CD4-positive, alpha-beta T cell (primary cell): ENCODE results near the gene PRR29. TPM values are rescaled to one million over a fixed set of nuclear protein-coding genes. Genes with fewer than 3 reads are reported as not detected.
A peak's percentile ranks its signal among the peaks of the same experiment; 100 is the strongest.

ENCODE experiments used
- ATAC-seq: fragments of 200-7000 bp; cut with Tn5 transposase; one replicate; pipeline ENCODE4 v1.10.0; 2022; ENCODE audit warnings: mild to moderate bottlenecking; ENCODE audit not compliant: poor library complexity
- CTCF ChIA-PET: fragments of 350-600 bp; sonication (Branson Sonifier 250); formaldehyde crosslinking; loops from one replicate; lab custom pipeline; 2021; ENCODE audit warnings: antibody characterized with exemption, inconsistent platforms; lab: Charles Lee
- POLR2A ChIA-PET: fragments of 350-600 bp; sonication (Branson Sonifier 250); formaldehyde crosslinking; loops from one replicate; lab custom pipeline; 2021; ENCODE audit warnings: antibody characterized with exemption, inconsistent platforms; lab: Charles Lee
- DNase-seq, 14 experiments: peaks; one replicate each; pipeline ENCODE4 v3.0.0-alpha.2; 2013 to 2020; ENCODE audit warnings: mixed read lengths in 2 of 14
- H3K27ac ChIP-seq, 2 donors: one replicate each; pipeline versions ENCODE4 v1.5.1 to v1.7.0; 2013; ENCODE audit warnings: low read length in 2 of 2, low read depth in 1 of 2, mild to moderate bottlenecking in 1 of 2
- H3K27me3 ChIP-seq, 2 experiments: 1 replicate in 1 of 2; 2 replicates in 1 of 2; pipeline versions ENCODE4 v1.6.1 to v1.7.0; 2013; ENCODE audit warnings: low read length in 2 of 2, control low read depth in 1 of 2, mild to moderate bottlenecking in 1 of 2, moderate library complexity in 1 of 2; ENCODE audit not compliant: insufficient read depth in 2 of 2, control insufficient read depth in 1 of 2
- H3K36me3 ChIP-seq: one replicate; pipeline ENCODE4 v1.6.1; 2013; ENCODE audit warnings: low read length, control low read depth; ENCODE audit not compliant: insufficient read depth
- H3K4me1 ChIP-seq: one replicate; pipeline ENCODE4 v1.6.1; 2013; ENCODE audit warnings: low read length, control low read depth; ENCODE audit not compliant: insufficient read depth
- H3K4me3 ChIP-seq: one replicate; pipeline ENCODE4 v1.5.1; 2013; ENCODE audit warnings: mild to moderate bottlenecking, low read length, moderate library complexity
- H3K9me3 ChIP-seq, 2 experiments: 1 replicate in 1 of 2; 2 replicates in 1 of 2; pipeline versions ENCODE4 v1.6.1 to v1.7.0; 2013; ENCODE audit warnings: low read length in 2 of 2, mild to moderate bottlenecking in 2 of 2, control low read depth in 1 of 2, moderate library complexity in 1 of 2; ENCODE audit not compliant: control insufficient read depth in 1 of 2, insufficient read depth in 1 of 2
- H3K27ac Mint-ChIP-seq: one replicate; pipeline ENCODE4 v1.8.0; 2020; ENCODE audit warnings: mixed read lengths
- H3K27me3 Mint-ChIP-seq: one replicate; pipeline ENCODE4 v1.8.0; 2021; ENCODE audit warnings: mixed read lengths
- H3K36me3 Mint-ChIP-seq: one replicate; pipeline ENCODE4 v1.8.0; 2021; ENCODE audit warnings: low read depth, mixed read lengths
- H3K4me1 Mint-ChIP-seq: one replicate; pipeline ENCODE4 v1.8.0; 2021; ENCODE audit warnings: low read depth, mixed read lengths
- H3K4me3 Mint-ChIP-seq: one replicate; pipeline ENCODE4 v1.8.0; 2020; ENCODE audit warnings: mild to moderate bottlenecking, mixed read lengths
- H3K9me3 Mint-ChIP-seq: one replicate; pipeline ENCODE4 v1.8.0; 2020; ENCODE audit warnings: mixed read lengths
- intact Hi-C, 2 experiments: fragments of 100-400 bp; cut with DNase I in 1 of 2; cut with micrococcal nuclease in 1 of 2; formaldehyde crosslinking; loops; one replicate each; pipeline versions ENCODE4 v1.15.1 to v1.9.0; 2023 to 2025; cut with DNase I, micrococcal nuclease
- total RNA-seq, 174 experiments: library from RNA in 2 of 174; stranded (reverse) in 2 of 174; gene quantifications; one replicate each; pipeline ENCODE4 v1.2.3 and lab custom pipeline; 2021 to 2026
- TF ChIP-seq, protein P1 (sequence below): fragments of 200-600 bp; IDR thresholded peaks from one replicate; pipeline ENCODE4 v1.8.0; 2022; ENCODE audit warnings: antibody characterized with exemption, mild to moderate bottlenecking

The PRR29 gene
- total RNA-seq, 2 experiments from 2014 or later: 0.56 to 0.71 TPM

DNA sequence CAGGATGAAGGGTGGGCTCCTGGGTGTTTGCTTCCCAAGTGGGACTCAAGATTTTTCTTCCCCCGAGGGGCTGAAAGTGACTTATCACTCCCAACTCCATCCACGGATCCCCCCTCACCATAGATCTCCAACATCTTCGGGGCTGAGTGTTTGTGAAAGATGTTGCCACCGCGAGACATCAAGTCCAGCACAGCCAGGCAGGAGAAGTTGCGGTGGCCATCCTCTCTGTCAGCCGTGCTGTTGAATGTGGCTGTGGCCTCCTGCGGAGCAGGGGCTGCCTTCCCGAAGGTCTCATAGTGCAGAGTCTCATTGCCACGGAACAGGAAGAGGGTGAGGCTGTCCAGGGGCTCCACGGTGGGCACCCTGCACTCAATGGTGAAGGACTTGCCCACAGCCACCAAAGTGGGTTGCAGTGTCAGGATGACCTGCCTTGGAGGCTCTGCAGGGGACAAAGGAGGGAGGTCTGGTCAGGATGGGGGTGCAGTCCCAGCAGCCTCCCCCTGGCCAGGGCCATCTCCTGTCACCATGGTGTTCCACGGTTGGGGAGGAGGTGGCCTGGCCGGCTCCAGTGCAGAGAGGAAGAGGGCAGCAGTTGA is 5.5 kb downstream of the PRR29 start:
- Mint-ChIP-seq H3K4me3 (no peak overlapping the region), H3K36me3 (peaks cover 69% of the 10 kb centered on the region), H3K4me1 (peaks cover 43% of the 10 kb centered on the region), H3K27ac (peak overlapping the region; percentile 59), H3K9me3 (no peaks in the 10 kb centered on the region), H3K27me3 (no peaks in the 10 kb centered on the region)
- Histone ChIP-seq H3K36me3 (peaks cover 70% of the 10 kb centered on the region), H3K4me1 (peaks cover 52% of the 10 kb centered on the region), H3K4me3 (no peak overlapping the region), H3K9me3 (no peaks in the 10 kb centered on the region), H3K27me3 (no peaks in the 10 kb centered on the region), H3K27ac (no peak overlapping the region)
- ChIA-PET POLR2A (interaction anchor here (4.0 kb wide), 1 partner anchor 16 kb away, joined by 31 read pairs; the partner anchor contains the start of gene ICAM2), CTCF (no interaction called here)
- DNase-seq: no peak
- no peak for ATAC-seq
- intact Hi-C loops: no loop called here
- TF ChIP-seq, protein P1, sequence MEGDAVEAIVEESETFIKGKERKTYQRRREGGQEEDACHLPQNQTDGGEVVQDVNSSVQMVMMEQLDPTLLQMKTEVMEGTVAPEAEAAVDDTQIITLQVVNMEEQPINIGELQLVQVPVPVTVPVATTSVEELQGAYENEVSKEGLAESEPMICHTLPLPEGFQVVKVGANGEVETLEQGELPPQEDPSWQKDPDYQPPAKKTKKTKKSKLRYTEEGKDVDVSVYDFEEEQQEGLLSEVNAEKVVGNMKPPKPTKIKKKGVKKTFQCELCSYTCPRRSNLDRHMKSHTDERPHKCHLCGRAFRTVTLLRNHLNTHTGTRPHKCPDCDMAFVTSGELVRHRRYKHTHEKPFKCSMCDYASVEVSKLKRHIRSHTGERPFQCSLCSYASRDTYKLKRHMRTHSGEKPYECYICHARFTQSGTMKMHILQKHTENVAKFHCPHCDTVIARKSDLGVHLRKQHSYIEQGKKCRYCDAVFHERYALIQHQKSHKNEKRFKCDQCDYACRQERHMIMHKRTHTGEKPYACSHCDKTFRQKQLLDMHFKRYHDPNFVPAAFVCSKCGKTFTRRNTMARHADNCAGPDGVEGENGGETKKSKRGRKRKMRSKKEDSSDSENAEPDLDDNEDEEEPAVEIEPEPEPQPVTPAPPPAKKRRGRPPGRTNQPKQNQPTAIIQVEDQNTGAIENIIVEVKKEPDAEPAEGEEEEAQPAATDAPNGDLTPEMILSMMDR: no peak

DNA sequence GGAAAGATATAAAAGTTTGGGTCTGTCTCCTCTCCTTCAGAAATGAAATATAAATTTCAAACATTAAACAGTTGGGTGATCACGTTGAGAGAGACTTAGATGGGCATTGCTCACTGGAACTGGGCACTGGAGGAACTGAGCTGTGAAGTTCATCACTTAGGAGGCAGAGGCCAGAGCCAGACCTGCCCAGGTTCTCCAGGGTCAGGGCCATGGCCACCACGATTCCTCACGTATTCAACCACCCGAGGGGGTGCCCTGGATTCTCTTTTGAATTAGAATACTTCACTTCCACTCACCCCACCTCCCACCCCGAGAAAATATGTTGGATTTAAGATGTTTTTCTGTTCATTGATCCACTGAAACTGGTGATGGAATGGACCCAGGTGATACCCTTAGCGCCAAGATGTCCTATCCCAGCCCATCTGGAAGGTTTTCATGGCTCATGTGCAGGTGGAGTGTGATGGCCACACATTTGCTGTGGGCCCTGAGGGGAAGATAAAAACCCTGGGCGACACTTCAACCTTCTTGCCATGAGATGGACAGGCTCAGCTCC is 6.1 kb downstream of the PRR29 start:
- Mint-ChIP-seq H3K4me1 (peaks cover 44% of the 10 kb centered on the region), H3K9me3 (no peaks in the 10 kb centered on the region), H3K27ac (peak overlapping the region; percentile 59), H3K36me3 (peaks cover 75% of the 10 kb centered on the region), H3K4me3 (no peak overlapping the region), H3K27me3 (no peaks in the 10 kb centered on the region)
- CTCF ChIA-PET: interaction anchor here (1.2 to 1.9 kb wide), 2 partner anchors 12 to 25 kb away, joined by 3 to 5 read pairs; no protein-coding TSS in a partner anchor
- intact Hi-C loops: no loop called here
- DNase-seq (no peak), ATAC-seq (no peak)
- TF ChIP-seq, protein P1: no peak
- Histone ChIP-seq H3K4me3 (no peak overlapping the region), H3K4me1 (peaks cover 52% of the 10 kb centered on the region), H3K36me3 (peaks cover 75% of the 10 kb centered on the region), H3K27me3 (no peaks in the 10 kb centered on the region), H3K27ac (peak overlapping the region in 1 of 2 donors; percentile 64), H3K9me3 (no peaks in the 10 kb centered on the region)
- POLR2A ChIA-PET: interaction anchor here (4.0 kb wide), 1 partner anchor 15 kb away, joined by 31 read pairs; the partner anchor contains the start of gene ICAM2

DNA sequence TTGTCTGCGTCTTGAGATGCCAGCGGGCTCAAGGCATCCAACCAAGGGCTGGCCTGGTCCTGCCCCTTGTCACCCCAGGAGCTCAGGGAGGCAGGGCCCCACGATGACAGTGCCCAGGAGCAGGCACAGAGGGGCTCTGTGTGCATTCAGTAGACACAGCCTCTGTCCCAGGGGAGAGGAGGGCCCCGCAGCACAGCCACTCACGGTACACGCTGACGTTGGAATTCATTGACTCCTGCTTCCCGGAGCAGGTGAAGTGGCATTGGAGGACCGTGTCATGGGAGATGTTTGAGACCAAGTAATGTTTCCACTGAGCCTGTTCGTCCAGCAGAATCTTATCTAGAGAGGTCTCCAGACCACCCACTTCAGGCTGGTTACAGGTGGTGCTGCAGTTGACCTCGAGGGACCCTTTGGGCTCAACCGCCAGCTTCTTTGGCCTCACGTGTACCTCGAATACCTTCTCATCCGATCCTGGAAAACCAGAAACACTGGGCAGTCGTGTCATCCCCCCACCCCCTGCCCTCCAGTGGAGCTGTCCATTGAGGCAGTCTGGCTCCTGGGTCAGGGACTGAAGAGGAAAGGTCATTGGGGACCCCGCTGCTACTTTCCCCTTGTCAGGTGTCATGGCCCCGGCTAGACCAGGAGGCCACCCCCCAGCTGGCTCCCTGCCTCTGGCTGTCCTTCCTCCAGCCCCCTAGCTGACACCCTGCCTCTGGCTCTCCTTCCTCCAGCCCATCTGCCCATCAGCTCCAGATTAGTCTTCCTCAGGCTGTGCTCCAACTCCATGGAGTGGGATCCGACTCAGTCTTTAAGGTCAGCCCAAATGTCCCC is 7.0 kb downstream of the PRR29 start:
- H3K36me3 ChIP-seq: peaks cover 80% of the 10 kb centered on the region
- H3K4me1 ChIP-seq: peaks cover 52% of the 10 kb centered on the region
- intact Hi-C loops: no loop called here
- no peak for ATAC-seq
- Mint-ChIP-seq H3K4me3 (no peak overlapping the region), H3K4me1 (peaks cover 44% of the 10 kb centered on the region), H3K9me3 (no peaks in the 10 kb centered on the region), H3K27me3 (no peaks in the 10 kb centered on the region), H3K36me3 (peaks cover 77% of the 10 kb centered on the region), H3K27ac (peak overlapping the region; percentile 75)
- POLR2A ChIA-PET: interaction anchor here (2.5 to 4.0 kb wide), 2 partner anchors 12 to 14 kb away, joined by 12 to 31 read pairs; partner anchors contain the start of gene ICAM2
- peak overlapping the region in 1 of 2 donors; percentile 64 for H3K27ac ChIP-seq
- CTCF ChIA-PET: interaction anchor here (1.2 to 2.6 kb wide), 3 partner anchors 11 to 24 kb away, joined by 3 to 11 read pairs (median 5); no protein-coding TSS in a partner anchor
- no peak for DNase-seq
- H3K4me3 ChIP-seq: no peak overlapping the region
- TF ChIP-seq, protein P1: no peak
- H3K27me3 ChIP-seq: no peaks in the 10 kb centered on the region
- H3K9me3 ChIP-seq: no peaks in the 10 kb centered on the region
